Calu3 (cell line): ENCODE results near the gene ARPP21. TPM values are rescaled to one million over a fixed set of nuclear protein-coding genes. Genes with fewer than 3 reads are reported as not detected.

Experiments
- BruUV-seq: library from RNA; stranded (reverse); fragments of 400-500 nt; replicated peaks from 2 replicates; lab custom pipeline; 2021; lab: Mats Ljungman, UMichigan
- CTCF ChIA-PET: fragments of 300-600 bp; sonication (Branson Sonifier 250); formaldehyde crosslinking; loops from one replicate; lab custom pipeline; 2022; ENCODE audit warnings: antibody characterized with exemption; lab: Charles Lee
- DNase-seq: peaks from one replicate; pipeline ENCODE4 v3.0.0; 2022
- H3K27ac Mint-ChIP-seq: one replicate; pipeline ENCODE4 v1.8.0; 2022; ENCODE audit warnings: mixed read lengths; ENCODE audit not compliant: unreplicated experiment
- H3K27me3 Mint-ChIP-seq: one replicate; pipeline ENCODE4 v1.8.0; 2022; ENCODE audit warnings: mixed read lengths; ENCODE audit not compliant: unreplicated experiment
- H3K36me3 Mint-ChIP-seq: one replicate; pipeline ENCODE4 v1.8.0; 2022; ENCODE audit warnings: mild to moderate bottlenecking, moderate library complexity, mixed read lengths; ENCODE audit not compliant: insufficient read depth, unreplicated experiment
- H3K4me1 Mint-ChIP-seq: one replicate; pipeline ENCODE4 v1.8.0; 2022; ENCODE audit warnings: mild to moderate bottlenecking, low read depth, mixed read lengths; ENCODE audit not compliant: unreplicated experiment
- H3K4me3 Mint-ChIP-seq: one replicate; pipeline ENCODE4 v1.8.0; 2022; ENCODE audit warnings: mild to moderate bottlenecking, low read depth, moderate library complexity, mixed read lengths; ENCODE audit not compliant: unreplicated experiment
- H3K9me3 Mint-ChIP-seq: one replicate; pipeline ENCODE4 v1.8.0; 2022; ENCODE audit warnings: low read depth, mixed read lengths; ENCODE audit not compliant: unreplicated experiment
- CTCF ChIP-seq: fragments of 200-600 bp; IDR thresholded peaks from one replicate; pipeline ENCODE4 v1.8.0; 2022; ENCODE audit warnings: antibody characterized with exemption; ENCODE audit not compliant: unreplicated experiment
- intact Hi-C: fragments of 100-400 bp; cut with micrococcal nuclease; formaldehyde crosslinking; loops from one replicate; pipeline ENCODE4 v1.10.0; 2022; ENCODE audit not compliant: unreplicated experiment
- total RNA-seq: library from RNA; stranded (reverse); gene quantifications from 2 replicates; pipeline ENCODE4 v1.2.3, GENCODE V29; 2022

Gene ARPP21
- total RNA-seq, 1 experiment from 2014 or later: not detected

- Mint-ChIP-seq H3K36me3 (no peaks in the 10 kb centered on the region), H3K9me3 (no peaks in the 10 kb centered on the region), H3K4me3 (no peak overlapping the region), H3K27me3 (peaks cover 42% of the 10 kb centered on the region), H3K4me1 (no peaks in the 10 kb centered on the region), H3K27ac (no peak overlapping the region)
- no peak for DNase-seq
- TF ChIP-seq CTCF: no peak
- no TSS peak for BruUV-seq
- intact Hi-C loops: no loop called here
- CTCF ChIA-PET: no interaction called here
These were observed 94.0 kb downstream of the ARPP21 start for GRCh38 chr3:35733341-35733740.

- no peak for DNase-seq
- no TSS peak for BruUV-seq
- Mint-ChIP-seq H3K27me3 (peaks cover 44% of the 10 kb centered on the region), H3K27ac (no peak overlapping the region), H3K9me3 (no peaks in the 10 kb centered on the region), H3K4me1 (no peaks in the 10 kb centered on the region), H3K4me3 (no peak overlapping the region), H3K36me3 (no peaks in the 10 kb centered on the region)
- no peak for TF ChIP-seq CTCF
- CTCF ChIA-PET: no interaction called here
- intact Hi-C loops: no loop called here
These were observed 94.5 kb downstream of the ARPP21 start for GRCh38 chr3:35733864-35734263.

GRCh38 chr3:35737080-35737479, 97.8 kb downstream of the ARPP21 start:
- Mint-ChIP-seq H3K27me3 (peaks cover 45% of the 10 kb centered on the region), H3K36me3 (no peaks in the 10 kb centered on the region), H3K27ac (no peak overlapping the region), H3K4me1 (no peaks in the 10 kb centered on the region), H3K9me3 (no peaks in the 10 kb centered on the region), H3K4me3 (no peak overlapping the region)
- intact Hi-C loops: no loop called here
- BruUV-seq: no TSS peak
- no peak for TF ChIP-seq CTCF
- CTCF ChIA-PET: no interaction called here
- DNase-seq: no peak

- BruUV-seq: no TSS peak
- Mint-ChIP-seq H3K4me1 (no peaks in the 10 kb centered on the region), H3K27me3 (peaks cover 45% of the 10 kb centered on the region), H3K36me3 (no peaks in the 10 kb centered on the region), H3K27ac (no peak overlapping the region), H3K4me3 (no peak overlapping the region), H3K9me3 (no peaks in the 10 kb centered on the region)
- no peak for TF ChIP-seq CTCF
- intact Hi-C loops: no loop called here
- DNase-seq: no peak
- CTCF ChIA-PET: no interaction called here
These were observed 98.2 kb downstream of the ARPP21 start for GRCh38 chr3:35737527-35737926.
